BLaER1 (cell line): ENCODE measurements around the gene CLDN1.
"Not testable (repeated sequence)": the region's sequence is repeated elsewhere in the genome, so short reads cannot be mapped to it uniquely, and the experiment has no call there.

Experiments used
- H3K27ac ChIP-seq: shearing (Covaris generic); formaldehyde crosslinking; 2 replicates; pipeline ENCODE4 v1.8.1; 2022
- H3K27me3 ChIP-seq: shearing (Covaris generic); formaldehyde crosslinking; 2 replicates; pipeline ENCODE4 v1.8.1; 2022
- H3K36me3 ChIP-seq: shearing (Covaris generic); formaldehyde crosslinking; 2 replicates; pipeline ENCODE4 v1.8.1; 2022
- H3K4me1 ChIP-seq: shearing (Covaris generic); formaldehyde crosslinking; 2 replicates; pipeline ENCODE4 v1.8.1; 2022
- H3K4me2 ChIP-seq: shearing (Covaris generic); formaldehyde crosslinking; 2 replicates; pipeline ENCODE4 v1.8.1; 2022
- H3K4me3 ChIP-seq: shearing (Covaris generic); formaldehyde crosslinking; 2 replicates; pipeline ENCODE4 v1.8.1; 2022
- H3K9ac ChIP-seq: shearing (Covaris generic); formaldehyde crosslinking; 2 replicates; pipeline ENCODE4 v1.8.1; 2022
- H3K9me3 ChIP-seq: shearing (Covaris generic); formaldehyde crosslinking; 2 replicates; pipeline ENCODE4 v1.8.1; 2022
- H4K20me1 ChIP-seq: shearing (Covaris generic); formaldehyde crosslinking; 2 replicates; pipeline ENCODE4 v1.8.1; 2022
- Cebpa-rat ChIP-seq: shearing (Covaris generic); IDR thresholded peaks from 2 replicates; pipeline ENCODE4 v1.8.1; 2022

Gene CLDN1

GRCh38 chr3:190269101-190269500, 53.1 kb downstream of the CLDN1 start:
- Histone ChIP-seq H3K27ac (no peak overlapping the region), H3K27me3 (no peaks in the 10 kb centered on the region), H3K4me1 (no peaks in the 10 kb centered on the region), H3K9ac (no peak overlapping the region), H3K9me3 (no peaks in the 10 kb centered on the region), H4K20me1 (no peaks in the 10 kb centered on the region), H3K4me2 (no peak overlapping the region), H3K4me3 (no peak overlapping the region), H3K36me3 (no peaks in the 10 kb centered on the region)
- no peak for TF ChIP-seq Cebpa-rat

DNA sequence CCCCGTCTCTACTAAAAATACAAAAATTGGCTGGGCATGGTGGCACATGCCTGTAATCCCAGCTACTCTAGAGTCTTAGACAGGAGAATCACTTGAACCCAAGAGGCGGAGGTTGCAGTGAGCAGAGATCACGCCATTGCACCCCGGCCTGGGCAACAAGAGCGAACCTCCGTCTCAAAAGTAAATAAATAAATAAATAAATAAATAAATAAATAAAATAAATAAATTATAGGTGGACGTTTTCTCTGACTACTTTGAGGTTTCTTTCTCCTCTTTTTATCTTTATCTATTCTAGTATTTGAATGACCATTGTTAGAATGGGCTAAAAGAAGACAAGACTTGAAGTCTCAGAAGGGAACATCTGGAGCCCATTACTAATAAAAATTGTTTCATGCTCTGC, 54.8 kb downstream of the CLDN1 start:
- not testable (repeated sequence) for H3K4me2 ChIP-seq, H3K9ac ChIP-seq, H3K36me3 ChIP-seq, H3K9me3 ChIP-seq, H3K4me1 ChIP-seq, H3K4me3 ChIP-seq, H4K20me1 ChIP-seq, H3K27ac ChIP-seq, H3K27me3 ChIP-seq

- no peaks in the 10 kb centered on the region for H3K4me1 ChIP-seq
- H3K27me3 ChIP-seq, result no peaks in the 10 kb centered on the region
- no peak overlapping the region for H3K9ac ChIP-seq
- H3K9me3 ChIP-seq, result no peaks in the 10 kb centered on the region
- H4K20me1 ChIP-seq, result no peaks in the 10 kb centered on the region
- H3K36me3 ChIP-seq, result no peaks in the 10 kb centered on the region
- no peak overlapping the region for H3K4me3 ChIP-seq
- no peak for TF ChIP-seq Cebpa-rat
- H3K27ac ChIP-seq, result no peak overlapping the region
- H3K4me2 ChIP-seq, result no peak overlapping the region
Measured at GRCh38 chr3:190266913-190267290, 55.3 kb downstream of the CLDN1 start.

GRCh38 chr3:190266265-190266912, 55.9 kb downstream of the CLDN1 start:
- H3K9me3 ChIP-seq, result no peaks in the 10 kb centered on the region
- no peak overlapping the region for H3K4me2 ChIP-seq
- no peaks in the 10 kb centered on the region for H4K20me1 ChIP-seq
- no peaks in the 10 kb centered on the region for H3K4me1 ChIP-seq
- H3K36me3 ChIP-seq, result no peaks in the 10 kb centered on the region
- H3K9ac ChIP-seq, result no peak overlapping the region
- no peaks in the 10 kb centered on the region for H3K27me3 ChIP-seq
- no peak overlapping the region for H3K27ac ChIP-seq
- TF ChIP-seq Cebpa-rat, result no peak
- no peak overlapping the region for H3K4me3 ChIP-seq

GRCh38 chr3:190265796-190266195, 56.5 kb downstream of the CLDN1 start:
- H3K4me3 ChIP-seq, result no peak overlapping the region
- TF ChIP-seq Cebpa-rat, result no peak
- no peak overlapping the region for H3K9ac ChIP-seq
- H3K4me1 ChIP-seq, result no peaks in the 10 kb centered on the region
- H3K36me3 ChIP-seq, result no peaks in the 10 kb centered on the region
- H4K20me1 ChIP-seq, result no peaks in the 10 kb centered on the region
- H3K4me2 ChIP-seq, result no peak overlapping the region
- H3K27ac ChIP-seq, result no peak overlapping the region
- no peaks in the 10 kb centered on the region for H3K9me3 ChIP-seq
- no peaks in the 10 kb centered on the region for H3K27me3 ChIP-seq

DNA sequence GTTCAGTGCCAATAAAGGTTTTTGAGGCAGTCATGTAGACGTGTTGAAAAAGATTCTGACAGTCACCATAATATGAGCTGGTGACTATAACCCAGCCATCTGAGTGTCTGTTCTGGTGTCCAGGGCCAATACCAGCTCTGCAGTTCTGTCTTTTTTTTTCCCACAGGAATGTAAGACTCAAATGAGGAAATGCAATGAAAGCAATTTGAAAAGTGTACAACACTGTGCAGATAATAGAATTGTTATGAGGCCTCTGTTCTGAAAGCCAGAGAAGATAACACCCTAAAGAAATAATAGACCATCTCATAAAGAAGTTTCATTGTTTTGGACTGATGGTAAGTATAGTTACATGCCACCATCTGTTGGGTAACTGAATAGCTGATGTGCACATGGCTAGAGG, 57.1 kb downstream of the CLDN1 start:
- H3K4me3 ChIP-seq, result no peak overlapping the region

GRCh38 chr3:190261740-190262139, 60.5 kb downstream of the CLDN1 start:
- Histone ChIP-seq H3K27ac (no peak overlapping the region), H3K27me3 (no peaks in the 10 kb centered on the region), H4K20me1 (no peaks in the 10 kb centered on the region), H3K4me1 (no peaks in the 10 kb centered on the region), H3K36me3 (no peaks in the 10 kb centered on the region), H3K9ac (no peak overlapping the region), H3K4me3 (no peak overlapping the region), H3K9me3 (no peaks in the 10 kb centered on the region), H3K4me2 (no peak overlapping the region)
- TF ChIP-seq Cebpa-rat, result no peak

More for the DNA sequence above, 57.1 kb downstream of the CLDN1 start:
- Histone ChIP-seq H3K27ac (no peak overlapping the region), H3K36me3 (no peaks in the 10 kb centered on the region), H3K27me3 (no peaks in the 10 kb centered on the region), H3K4me2 (no peak overlapping the region), H4K20me1 (no peaks in the 10 kb centered on the region), H3K4me1 (no peaks in the 10 kb centered on the region), H3K9me3 (no peaks in the 10 kb centered on the region), H3K9ac (no peak overlapping the region)
- no peak for TF ChIP-seq Cebpa-rat

GRCh38 chr3:190261015-190261414, 61.2 kb downstream of the CLDN1 start:
- no peaks in the 10 kb centered on the region for H3K36me3 ChIP-seq
- H3K9ac ChIP-seq, result no peak overlapping the region
- no peak for TF ChIP-seq Cebpa-rat
- H4K20me1 ChIP-seq, result no peaks in the 10 kb centered on the region
- no peaks in the 10 kb centered on the region for H3K27me3 ChIP-seq
- no peaks in the 10 kb centered on the region for H3K9me3 ChIP-seq
- no peak overlapping the region for H3K4me3 ChIP-seq
- H3K4me1 ChIP-seq, result no peaks in the 10 kb centered on the region
- no peak overlapping the region for H3K27ac ChIP-seq
- H3K4me2 ChIP-seq, result no peak overlapping the region

- H3K9me3 ChIP-seq, result no peaks in the 10 kb centered on the region
- no peak for TF ChIP-seq Cebpa-rat
- H3K4me1 ChIP-seq, result no peaks in the 10 kb centered on the region
- H3K27ac ChIP-seq, result no peak overlapping the region
- no peak overlapping the region for H3K4me3 ChIP-seq
- no peak overlapping the region for H3K4me2 ChIP-seq
- no peaks in the 10 kb centered on the region for H3K27me3 ChIP-seq
- H4K20me1 ChIP-seq, result no peaks in the 10 kb centered on the region
- H3K36me3 ChIP-seq, result no peaks in the 10 kb centered on the region
- H3K9ac ChIP-seq, result no peak overlapping the region
Measured at GRCh38 chr3:190260301-190260700, 61.9 kb downstream of the CLDN1 start.

GRCh38 chr3:190258634-190259033, 63.6 kb downstream of the CLDN1 start:
- no peak overlapping the region for H3K9ac ChIP-seq
- H3K4me3 ChIP-seq, result no peak overlapping the region
- H3K4me1 ChIP-seq, result no peaks in the 10 kb centered on the region
- H3K27ac ChIP-seq, result no peak overlapping the region
- H4K20me1 ChIP-seq, result no peaks in the 10 kb centered on the region
- no peaks in the 10 kb centered on the region for H3K36me3 ChIP-seq
- no peaks in the 10 kb centered on the region for H3K9me3 ChIP-seq
- TF ChIP-seq Cebpa-rat, result no peak
- H3K4me2 ChIP-seq, result no peak overlapping the region
- no peaks in the 10 kb centered on the region for H3K27me3 ChIP-seq
